GM12878 (cell line): ENCODE measurements around the gene UBALD2. TPM values are rescaled to one million over a fixed set of nuclear protein-coding genes. Genes with fewer than 3 reads are reported as not detected.

Experiments
- MYC ChIP-seq: IDR thresholded peaks from 2 replicates; pipeline ENCODE4 v1.6.1; 2011; ENCODE audit warnings: mild to moderate bottlenecking, low read length, moderate library complexity, inconsistent platforms; ENCODE audit not compliant: insufficient read depth, insufficient replicate concordance, insufficient read length, severe bottlenecking
- SMAD1 ChIP-seq: fragments of 450-650 bp; IDR thresholded peaks from 2 replicates; pipeline ENCODE4 v1.6.1; 2018; ENCODE audit warnings: mild to moderate bottlenecking, low read depth; ENCODE audit not compliant: partially characterized antibody
- ZSCAN29 ChIP-seq: fragments of 450-650 bp; IDR thresholded peaks from 2 replicates; pipeline ENCODE4 v1.6.1; 2017; ENCODE audit warnings: mild to moderate bottlenecking, moderate library complexity
- polyA plus RNA-seq, 11 experiments: library from polyadenylated mRNA; depleted of rRNA in 4 of 11; unstranded in 6 of 11; stranded (reverse) in 5 of 11; fragments of >200 nt; fragmentation: Nextera tagmentation in 4 of 11; fragmentation: Illumina TruSeq in 1 of 11; extraction: Ambion mirVana in 4 of 11; extraction: Trizol in 1 of 11; gene quantifications; 1 replicate in 1 of 11; 2 replicates in 10 of 11; pipeline versions ENCODE4 v1.2.1 to v1.2.3, GENCODE V29; 2011 to 2016; ENCODE audit warnings: inconsistent platforms in 2 of 11, missing spikeins in 2 of 11, low read depth in 1 of 11
- small RNA-seq: library from RNA; depleted of rRNA; stranded (forward); fragments of <200 nt; gene quantifications from one replicate; pipeline ENCODE3, GENCODE V24; 2014
- total RNA-seq, 4 experiments: library from RNA; depleted of rRNA in 3 of 4; stranded (reverse); fragments of >200 nt in 3 of 4; fragmentation: Illumina TruSeq in 1 of 4; extraction: Trizol in 1 of 4; gene quantifications; 2 replicates each; pipeline versions ENCODE4 v1.2.1 to v1.2.3, GENCODE V29; 2013 to 2021

Gene UBALD2
- total and polyA plus RNA-seq, 10 of the 15 experiments (the other 5 are each of a cell fraction or from before 2014, with no cell fraction given): 2.8 to 165 (median 20.6) TPM

GRCh38 chr17:76318586-76318985 lies 53.4 kb downstream of the UBALD2 start (continued):
- no peak for TF ChIP-seq MYC
- TF ChIP-seq ZSCAN29: no peak
- TF ChIP-seq SMAD1: no peak

Small RNA genes within 50 kb of the gene (small RNA-seq; reads per million reads assigned to genes)
- not detected for gene RF00019

Other genes starting within 250 kb of the UBALD2 start
Only the 7 nearest of the 13 such genes appear.
- gene ZACN, start 186.2 kb upstream of the UBALD2 start, total RNA-seq (2014; rRNA removed): 0.06 and 0.11 TPM in 2 replicates
- gene ZACN, start 186.2 kb upstream of the UBALD2 start, total RNA-seq (2014; rRNA removed; fragmentation: Illumina TruSeq; extraction: Trizol): 0.22 TPM in 1 of 2 replicates, not detected in the other
- gene ZACN, start 186.2 kb upstream of the UBALD2 start, total RNA-seq (2021): 0.49 and 0.53 TPM in 2 replicates
- gene ZACN, start 186.2 kb upstream of the UBALD2 start, polyA plus RNA-seq (2011; rRNA removed): 0.14 and 0.23 TPM in 2 replicates
- gene ZACN, start 186.2 kb upstream of the UBALD2 start, polyA plus RNA-seq (2014; fragmentation: Illumina TruSeq; extraction: Trizol): not detected in 2 replicates
- gene ZACN, start 186.2 kb upstream of the UBALD2 start, polyA plus RNA-seq (2014; fragmentation: Nextera tagmentation; extraction: Ambion mirVana): under 1 TPM in 1 of 2 experiments, not detected in 1; 0.99 TPM
- gene ZACN, start 186.2 kb upstream of the UBALD2 start, polyA plus RNA-seq (2014; rRNA removed): 0.25 and 0.46 TPM in 2 replicates
- 10 to 100 TPM in 1 of 2 experiments, 1 to 10 TPM in 1; 8.7 to 11.3 TPM for gene ZACN, start 186.2 kb upstream of the UBALD2 start, polyA plus RNA-seq (2016; fragmentation: Nextera tagmentation; extraction: Ambion mirVana)
- gene EXOC7, start 161.6 kb upstream of the UBALD2 start, total RNA-seq (2014; rRNA removed): 45.0 and 47.8 TPM in 2 replicates
- 32.3 and 36.3 TPM in 2 replicates for gene EXOC7, start 161.6 kb upstream of the UBALD2 start, total RNA-seq (2014; rRNA removed; fragmentation: Illumina TruSeq; extraction: Trizol)
- gene EXOC7, start 161.6 kb upstream of the UBALD2 start, total RNA-seq (2021): 64.9 and 71.3 TPM in 2 replicates
- 46.4 and 59.8 TPM in 2 replicates for gene EXOC7, start 161.6 kb upstream of the UBALD2 start, polyA plus RNA-seq (2011; rRNA removed)
- 17.2 and 35.5 TPM in 2 replicates for gene EXOC7, start 161.6 kb upstream of the UBALD2 start, polyA plus RNA-seq (2014; fragmentation: Illumina TruSeq; extraction: Trizol)
- 10 to 100 TPM; 18.8 to 25.5 TPM for gene EXOC7, start 161.6 kb upstream of the UBALD2 start, polyA plus RNA-seq (2014; fragmentation: Nextera tagmentation; extraction: Ambion mirVana)
- 51.0 and 52.7 TPM in 2 replicates for gene EXOC7, start 161.6 kb upstream of the UBALD2 start, polyA plus RNA-seq (2014; rRNA removed)
- 10 to 100 TPM; 48.6 to 59.0 TPM for gene EXOC7, start 161.6 kb upstream of the UBALD2 start, polyA plus RNA-seq (2016; fragmentation: Nextera tagmentation; extraction: Ambion mirVana)
- not detected in 2 replicates for gene FOXJ1, start 124.1 kb upstream of the UBALD2 start, total RNA-seq (2014; rRNA removed)
- not detected in 2 replicates for gene FOXJ1, start 124.1 kb upstream of the UBALD2 start, total RNA-seq (2014; rRNA removed; fragmentation: Illumina TruSeq; extraction: Trizol)
- not detected in 2 replicates for gene FOXJ1, start 124.1 kb upstream of the UBALD2 start, total RNA-seq (2021)
- not detected in 2 replicates for gene FOXJ1, start 124.1 kb upstream of the UBALD2 start, polyA plus RNA-seq (2011; rRNA removed)
- gene FOXJ1, start 124.1 kb upstream of the UBALD2 start, polyA plus RNA-seq (2014; fragmentation: Illumina TruSeq; extraction: Trizol): not detected in 2 replicates
- not detected for gene FOXJ1, start 124.1 kb upstream of the UBALD2 start, polyA plus RNA-seq (2014; fragmentation: Nextera tagmentation; extraction: Ambion mirVana)
- not detected in 2 replicates for gene FOXJ1, start 124.1 kb upstream of the UBALD2 start, polyA plus RNA-seq (2014; rRNA removed)
- gene FOXJ1, start 124.1 kb upstream of the UBALD2 start, polyA plus RNA-seq (2016; fragmentation: Nextera tagmentation; extraction: Ambion mirVana): not detected
- gene RNF157, start 24.9 kb upstream of the UBALD2 start, total RNA-seq (2014; rRNA removed): 9.7 and 10.4 TPM in 2 replicates
- gene RNF157, start 24.9 kb upstream of the UBALD2 start, total RNA-seq (2014; rRNA removed; fragmentation: Illumina TruSeq; extraction: Trizol): 10.4 and 11.8 TPM in 2 replicates
- 14.8 and 17.9 TPM in 2 replicates for gene RNF157, start 24.9 kb upstream of the UBALD2 start, total RNA-seq (2021)
- gene RNF157, start 24.9 kb upstream of the UBALD2 start, polyA plus RNA-seq (2011; rRNA removed): 6.0 and 7.3 TPM in 2 replicates
- gene RNF157, start 24.9 kb upstream of the UBALD2 start, polyA plus RNA-seq (2014; fragmentation: Illumina TruSeq; extraction: Trizol): 14.1 and 15.9 TPM in 2 replicates
- gene RNF157, start 24.9 kb upstream of the UBALD2 start, polyA plus RNA-seq (2014; fragmentation: Nextera tagmentation; extraction: Ambion mirVana): 1 to 10 TPM; 5.2 to 9.5 TPM
- gene RNF157, start 24.9 kb upstream of the UBALD2 start, polyA plus RNA-seq (2014; rRNA removed): 12.1 and 12.3 TPM in 2 replicates
- gene RNF157, start 24.9 kb upstream of the UBALD2 start, polyA plus RNA-seq (2016; fragmentation: Nextera tagmentation; extraction: Ambion mirVana): 1 to 10 TPM; 1.4 to 3.4 TPM
- gene QRICH2, start 42.9 kb downstream of the UBALD2 start, total RNA-seq (2014; rRNA removed): 0.23 and 0.27 TPM in 2 replicates
- gene QRICH2, start 42.9 kb downstream of the UBALD2 start, total RNA-seq (2014; rRNA removed; fragmentation: Illumina TruSeq; extraction: Trizol): 0.18 and 0.27 TPM in 2 replicates
- gene QRICH2, start 42.9 kb downstream of the UBALD2 start, total RNA-seq (2021): 0.35 and 0.72 TPM in 2 replicates
- 0.07 and 0.15 TPM in 2 replicates for gene QRICH2, start 42.9 kb downstream of the UBALD2 start, polyA plus RNA-seq (2011; rRNA removed)
- 0.12 TPM in 1 of 2 replicates, not detected in the other for gene QRICH2, start 42.9 kb downstream of the UBALD2 start, polyA plus RNA-seq (2014; fragmentation: Illumina TruSeq; extraction: Trizol)
- gene QRICH2, start 42.9 kb downstream of the UBALD2 start, polyA plus RNA-seq (2014; fragmentation: Nextera tagmentation; extraction: Ambion mirVana): under 1 TPM; 0.04 to 0.05 TPM
- gene QRICH2, start 42.9 kb downstream of the UBALD2 start, polyA plus RNA-seq (2014; rRNA removed): 0.44 and 0.58 TPM in 2 replicates
- under 1 TPM; 0.51 to 0.54 TPM for gene QRICH2, start 42.9 kb downstream of the UBALD2 start, polyA plus RNA-seq (2016; fragmentation: Nextera tagmentation; extraction: Ambion mirVana)
- 15.8 and 23.1 TPM in 2 replicates for gene PRPSAP1, start 88.6 kb downstream of the UBALD2 start, total RNA-seq (2014; rRNA removed)
- 28.4 and 33.1 TPM in 2 replicates for gene PRPSAP1, start 88.6 kb downstream of the UBALD2 start, total RNA-seq (2014; rRNA removed; fragmentation: Illumina TruSeq; extraction: Trizol)
- gene PRPSAP1, start 88.6 kb downstream of the UBALD2 start, total RNA-seq (2021): 46.5 and 55.0 TPM in 2 replicates
- gene PRPSAP1, start 88.6 kb downstream of the UBALD2 start, polyA plus RNA-seq (2011; rRNA removed): 80.1 and 84.2 TPM in 2 replicates
- gene PRPSAP1, start 88.6 kb downstream of the UBALD2 start, polyA plus RNA-seq (2014; fragmentation: Illumina TruSeq; extraction: Trizol): 44.3 and 50.0 TPM in 2 replicates
- 10 to 100 TPM; 26.9 to 34.7 TPM for gene PRPSAP1, start 88.6 kb downstream of the UBALD2 start, polyA plus RNA-seq (2014; fragmentation: Nextera tagmentation; extraction: Ambion mirVana)
- gene PRPSAP1, start 88.6 kb downstream of the UBALD2 start, polyA plus RNA-seq (2014; rRNA removed): 38.5 and 42.4 TPM in 2 replicates
- 10 to 100 TPM; 52.5 to 56.5 TPM for gene PRPSAP1, start 88.6 kb downstream of the UBALD2 start, polyA plus RNA-seq (2016; fragmentation: Nextera tagmentation; extraction: Ambion mirVana)
- 1.1 and 2.0 TPM in 2 replicates for gene SPHK1, start 119.3 kb downstream of the UBALD2 start, total RNA-seq (2014; rRNA removed)
- gene SPHK1, start 119.3 kb downstream of the UBALD2 start, total RNA-seq (2014; rRNA removed; fragmentation: Illumina TruSeq; extraction: Trizol): 0.23 and 0.31 TPM in 2 replicates
- gene SPHK1, start 119.3 kb downstream of the UBALD2 start, total RNA-seq (2021): 0.77 and 1.3 TPM in 2 replicates
- 0.30 and 0.31 TPM in 2 replicates for gene SPHK1, start 119.3 kb downstream of the UBALD2 start, polyA plus RNA-seq (2011; rRNA removed)
- gene SPHK1, start 119.3 kb downstream of the UBALD2 start, polyA plus RNA-seq (2014; fragmentation: Illumina TruSeq; extraction: Trizol): 0.09 TPM in 1 of 2 replicates, not detected in the other
- not detected for gene SPHK1, start 119.3 kb downstream of the UBALD2 start, polyA plus RNA-seq (2014; fragmentation: Nextera tagmentation; extraction: Ambion mirVana)
- gene SPHK1, start 119.3 kb downstream of the UBALD2 start, polyA plus RNA-seq (2014; rRNA removed): 0.80 and 0.94 TPM in 2 replicates
- gene SPHK1, start 119.3 kb downstream of the UBALD2 start, polyA plus RNA-seq (2016; fragmentation: Nextera tagmentation; extraction: Ambion mirVana): under 1 TPM; 0.29 to 0.40 TPM